IMR-90 (cell line): ENCODE data around the gene MDC1. TPM values are rescaled to one million over a fixed set of nuclear protein-coding genes. Genes with fewer than 3 reads are reported as not detected.
A peak's percentile ranks its signal among the peaks of the same experiment; 100 is the strongest.

Source experiments
- MAFK ChIP-seq: IDR thresholded peaks from 2 replicates; pipeline ENCODE4 v1.6.1; 2012; ENCODE audit warnings: low read depth, low read length, improper control_type of control experiment
- MAZ ChIP-seq: IDR thresholded peaks from 2 replicates; pipeline ENCODE4 v1.6.1; 2012; ENCODE audit warnings: low read depth, mild to moderate bottlenecking, low read length, improper control_type of control experiment, moderate library complexity, borderline replicate concordance
- RAD21 ChIP-seq: IDR thresholded peaks from 2 replicates; pipeline ENCODE4 v1.6.1; 2012; ENCODE audit warnings: low read length, improper control_type of control experiment
- polyA plus RNA-seq, 3 experiments: library from polyadenylated mRNA; depleted of rRNA; stranded (reverse); fragments of >200 nt; gene quantifications; 2 replicates each; pipeline ENCODE4 v1.2.3, GENCODE V29; 2012; ENCODE audit warnings: low replicate concordance in 1 of 3
- total RNA-seq: library from RNA; depleted of rRNA; stranded (reverse); fragments of >200 nt; gene quantifications from 2 replicates; pipeline ENCODE4 v1.2.3, GENCODE V29; 2012

MDC1 gene
- total and polyA plus RNA-seq, 2 of the 4 experiments (the other 2 are of a cell fraction) = 4.5 to 12.1 TPM

- TF ChIP-seq MAFK = no peak
- TF ChIP-seq RAD21 = peak; percentile 54
- TF ChIP-seq MAZ = peak; percentile 83
Measured at GRCh38 chr6:30744054-30744805, 27.1 kb upstream of the MDC1 start, which contains the start of gene IER3 (continued).
